K562 (cell line): ENCODE data around the gene FGF5. TPM values are rescaled to one million over a fixed set of nuclear protein-coding genes. Genes with fewer than 3 reads are reported as not detected.

Experiments used
- E4F1 ChIP-seq: fragments of 250-450 bp; sonication (Bioruptor Pico); IDR thresholded peaks from 2 replicates; pipeline ENCODE4 v1.5.0; 2021; ENCODE audit warnings: mild to moderate bottlenecking, borderline replicate concordance
- ZBTB40 ChIP-seq, 2 experiments: fragments of 450-650 bp in 1 of 2; sonication (generic) in 1 of 2; formaldehyde crosslinking in 1 of 2; IDR thresholded peaks; 2 replicates each; pipeline versions ENCODE4 v1.7.1 to v1.9.0; 2016 to 2022; ENCODE audit warnings: inconsistent platforms in 1 of 2, mild to moderate bottlenecking in 1 of 2, missing genetic modification reagents in 1 of 2
- polyA plus RNA-seq, 8 experiments: library from polyadenylated mRNA; depleted of rRNA in 4 of 8; stranded (reverse) in 5 of 8; unstranded in 3 of 8; fragments of >200 nt; fragmentation: Nextera tagmentation in 2 of 8; fragmentation: Illumina TruSeq in 1 of 8; extraction: Ambion mirVana in 2 of 8; extraction: Trizol in 1 of 8; gene quantifications; 2 replicates each; pipeline versions ENCODE4 v1.2.1 to v1.2.3, GENCODE V29; 2011 to 2014; ENCODE audit warnings: inconsistent platforms in 1 of 8, missing spikeins in 1 of 8
- total RNA-seq, 7 experiments: library from RNA; depleted of rRNA in 6 of 7; stranded (reverse); fragments of >200 nt in 6 of 7; fragmentation: Illumina TruSeq in 2 of 7; extraction: Trizol in 2 of 7; gene quantifications; 2 replicates each; pipeline versions ENCODE4 v1.2.1 to v1.2.3, GENCODE V29; 2011 to 2021; ENCODE audit warnings: low replicate concordance in 1 of 7

Gene FGF5
- total and polyA plus RNA-seq, 9 of the 15 experiments (the other 6 are each of a cell fraction or from before 2014, with no cell fraction given) = 0.38 to 2.7 (median 1.1) TPM

- TF ChIP-seq E4F1 (no peak), ZBTB40 (IDR thresholded peaks at IDR 0.05) (no peak), ZBTB40 (CRISPR knock-in tag; IDR thresholded peaks at IDR 0.05) (no peak)
These were observed 27.7 kb downstream of the FGF5 start (continued) for GRCh38 chr4:80294206-80294605.
